Measurements from ENCODE around the gene SH3GLB2.

- TF ChIP-seq, protein P1, sequence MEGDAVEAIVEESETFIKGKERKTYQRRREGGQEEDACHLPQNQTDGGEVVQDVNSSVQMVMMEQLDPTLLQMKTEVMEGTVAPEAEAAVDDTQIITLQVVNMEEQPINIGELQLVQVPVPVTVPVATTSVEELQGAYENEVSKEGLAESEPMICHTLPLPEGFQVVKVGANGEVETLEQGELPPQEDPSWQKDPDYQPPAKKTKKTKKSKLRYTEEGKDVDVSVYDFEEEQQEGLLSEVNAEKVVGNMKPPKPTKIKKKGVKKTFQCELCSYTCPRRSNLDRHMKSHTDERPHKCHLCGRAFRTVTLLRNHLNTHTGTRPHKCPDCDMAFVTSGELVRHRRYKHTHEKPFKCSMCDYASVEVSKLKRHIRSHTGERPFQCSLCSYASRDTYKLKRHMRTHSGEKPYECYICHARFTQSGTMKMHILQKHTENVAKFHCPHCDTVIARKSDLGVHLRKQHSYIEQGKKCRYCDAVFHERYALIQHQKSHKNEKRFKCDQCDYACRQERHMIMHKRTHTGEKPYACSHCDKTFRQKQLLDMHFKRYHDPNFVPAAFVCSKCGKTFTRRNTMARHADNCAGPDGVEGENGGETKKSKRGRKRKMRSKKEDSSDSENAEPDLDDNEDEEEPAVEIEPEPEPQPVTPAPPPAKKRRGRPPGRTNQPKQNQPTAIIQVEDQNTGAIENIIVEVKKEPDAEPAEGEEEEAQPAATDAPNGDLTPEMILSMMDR (IDR thresholded peaks at IDR 0.05; ENCODE audit: low read length): no peak
- no peak for TF ChIP-seq EZH2 (IDR thresholded peaks at IDR 0.05; ENCODE audit: borderline replicate concordance, low read length)
Measured at GRCh38 chr9:128995791-128996190, 32.3 kb downstream of the SH3GLB2 start.

Data from OCI-LY1 (cell line).